ENCODE results near the gene LRRIQ4.

Gene LRRIQ4

DNA sequence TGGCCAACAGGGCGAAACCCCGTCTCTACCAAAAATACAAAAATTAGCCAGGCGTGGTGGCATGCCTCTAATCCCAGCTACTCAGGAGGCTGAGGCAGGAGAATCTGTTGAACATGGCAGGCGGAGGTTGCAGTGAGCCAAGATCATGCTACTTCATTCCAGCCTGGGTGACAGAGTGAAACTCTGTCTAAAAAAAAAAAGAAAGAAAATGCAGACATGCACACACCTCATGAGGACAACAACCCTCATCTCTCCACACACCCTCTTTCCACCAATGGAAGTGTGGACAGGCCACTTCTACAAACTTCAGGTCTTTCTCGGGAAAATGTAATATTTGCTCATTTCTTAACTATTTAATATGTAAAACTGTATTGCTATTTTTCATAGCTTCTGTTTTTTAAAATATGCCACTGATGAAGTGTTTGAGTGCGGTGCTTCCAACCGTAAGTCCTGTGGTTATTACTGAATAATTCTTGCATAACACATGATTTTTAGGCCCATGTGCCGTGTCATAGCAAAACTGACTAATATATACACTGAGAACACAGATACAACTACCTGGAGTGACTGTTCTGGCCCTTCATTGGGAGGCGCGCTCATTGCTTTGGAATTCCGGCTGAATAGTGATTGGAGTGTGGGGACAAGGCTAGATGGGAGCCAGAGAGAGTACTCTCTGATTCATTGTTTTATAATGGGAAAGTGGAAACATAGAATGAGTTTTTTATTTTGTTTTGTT, 34.0 kb downstream of the LRRIQ4 start:
- no peak overlapping the region for H3K9ac ChIP-seq
- no peak overlapping the region for H2AFZ ChIP-seq (ENCODE audit: low read depth)
- H3K4me3 ChIP-seq (IDR thresholded peaks at IDR 0.05; ENCODE audit: insufficient read depth, low read depth, low read length) = no peak overlapping the region
- H4K20me1 ChIP-seq (ENCODE audit: insufficient read depth) = no peaks in the 10 kb centered on the region
- H3K27me3 ChIP-seq (ENCODE audit: insufficient read depth, low read depth) = no peaks in the 10 kb centered on the region
- no peak overlapping the region for H3K27ac ChIP-seq
- no peaks in the 10 kb centered on the region for H3K36me3 ChIP-seq (ENCODE audit: insufficient read depth)
- no peaks in the 10 kb centered on the region for H3K4me1 ChIP-seq (ENCODE audit: low read depth, poor library complexity, severe bottlenecking)
- H3K79me2 ChIP-seq (ENCODE audit: insufficient read depth, low read depth) = no peaks in the 10 kb centered on the region
- H3K4me2 ChIP-seq = no peak overlapping the region
- TF ChIP-seq, protein P1, sequence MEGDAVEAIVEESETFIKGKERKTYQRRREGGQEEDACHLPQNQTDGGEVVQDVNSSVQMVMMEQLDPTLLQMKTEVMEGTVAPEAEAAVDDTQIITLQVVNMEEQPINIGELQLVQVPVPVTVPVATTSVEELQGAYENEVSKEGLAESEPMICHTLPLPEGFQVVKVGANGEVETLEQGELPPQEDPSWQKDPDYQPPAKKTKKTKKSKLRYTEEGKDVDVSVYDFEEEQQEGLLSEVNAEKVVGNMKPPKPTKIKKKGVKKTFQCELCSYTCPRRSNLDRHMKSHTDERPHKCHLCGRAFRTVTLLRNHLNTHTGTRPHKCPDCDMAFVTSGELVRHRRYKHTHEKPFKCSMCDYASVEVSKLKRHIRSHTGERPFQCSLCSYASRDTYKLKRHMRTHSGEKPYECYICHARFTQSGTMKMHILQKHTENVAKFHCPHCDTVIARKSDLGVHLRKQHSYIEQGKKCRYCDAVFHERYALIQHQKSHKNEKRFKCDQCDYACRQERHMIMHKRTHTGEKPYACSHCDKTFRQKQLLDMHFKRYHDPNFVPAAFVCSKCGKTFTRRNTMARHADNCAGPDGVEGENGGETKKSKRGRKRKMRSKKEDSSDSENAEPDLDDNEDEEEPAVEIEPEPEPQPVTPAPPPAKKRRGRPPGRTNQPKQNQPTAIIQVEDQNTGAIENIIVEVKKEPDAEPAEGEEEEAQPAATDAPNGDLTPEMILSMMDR (conservative IDR thresholded peaks at IDR 0.05; ENCODE audit: low read depth, low read length) = no peak

- TF ChIP-seq, protein P1 (conservative IDR thresholded peaks at IDR 0.05; ENCODE audit: low read depth, low read length) = no peak
- Histone ChIP-seq H3K79me2 (ENCODE audit: insufficient read depth, low read depth) (no peaks in the 10 kb centered on the region), H3K27ac (no peak overlapping the region), H3K36me3 (ENCODE audit: insufficient read depth) (no peaks in the 10 kb centered on the region), H3K4me2 (no peak overlapping the region), H3K9ac (no peak overlapping the region), H2AFZ (ENCODE audit: low read depth) (no peak overlapping the region), H4K20me1 (ENCODE audit: insufficient read depth) (no peaks in the 10 kb centered on the region), H3K27me3 (ENCODE audit: insufficient read depth, low read depth) (no peaks in the 10 kb centered on the region), H3K4me3 (IDR thresholded peaks at IDR 0.05; ENCODE audit: insufficient read depth, low read depth, low read length) (no peak overlapping the region), H3K4me1 (ENCODE audit: low read depth, poor library complexity, severe bottlenecking) (no peaks in the 10 kb centered on the region)
Measured at GRCh38 chr3:169847896-169848295, 35.2 kb downstream of the LRRIQ4 start.

- no peak overlapping the region for H2AFZ ChIP-seq (ENCODE audit: low read depth)
- TF ChIP-seq, protein P1 (conservative IDR thresholded peaks at IDR 0.05; ENCODE audit: low read depth, low read length) = no peak
Measured at GRCh38 chr3:169848741-169849140, 36.1 kb downstream of the LRRIQ4 start.

DNA sequence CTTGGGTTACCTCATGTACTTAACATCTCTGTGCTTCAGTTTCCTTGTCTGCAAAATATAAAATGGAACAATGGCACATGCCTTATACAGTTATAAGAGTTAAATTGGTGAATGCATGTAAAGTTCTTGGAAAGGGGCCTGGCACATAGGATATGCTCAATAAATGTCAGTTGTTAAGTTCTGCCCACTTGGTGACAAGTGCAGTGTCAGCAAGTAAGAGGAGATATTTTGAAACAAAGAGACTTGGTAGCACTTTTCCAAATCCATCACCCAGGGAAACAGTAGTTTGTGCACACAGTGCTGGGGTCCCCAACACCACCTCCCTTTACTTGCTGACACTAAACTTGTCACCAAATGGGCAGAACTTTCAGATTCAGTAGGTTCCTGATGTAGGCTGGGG, 37.9 kb downstream of the LRRIQ4 start:
- TF ChIP-seq, protein P1 (conservative IDR thresholded peaks at IDR 0.05; ENCODE audit: low read depth, low read length) = no peak
- Histone ChIP-seq H4K20me1 (ENCODE audit: insufficient read depth) (no peaks in the 10 kb centered on the region), H3K27me3 (ENCODE audit: insufficient read depth, low read depth) (no peaks in the 10 kb centered on the region), H3K36me3 (ENCODE audit: insufficient read depth) (no peaks in the 10 kb centered on the region), H3K4me1 (ENCODE audit: low read depth, poor library complexity, severe bottlenecking) (no peaks in the 10 kb centered on the region), H3K27ac (no peak overlapping the region), H2AFZ (ENCODE audit: low read depth) (no peak overlapping the region), H3K9ac (no peak overlapping the region), H3K4me3 (IDR thresholded peaks at IDR 0.05; ENCODE audit: insufficient read depth, low read depth, low read length) (no peak overlapping the region), H3K4me2 (no peak overlapping the region), H3K79me2 (ENCODE audit: insufficient read depth, low read depth) (no peaks in the 10 kb centered on the region)

More at GRCh38 chr3:169848741-169849140, 36.1 kb downstream of the LRRIQ4 start:
- H3K9ac ChIP-seq = no peak overlapping the region
- no peak overlapping the region for H3K4me2 ChIP-seq
- no peaks in the 10 kb centered on the region for H4K20me1 ChIP-seq (ENCODE audit: insufficient read depth)
- no peaks in the 10 kb centered on the region for H3K27me3 ChIP-seq (ENCODE audit: insufficient read depth, low read depth)
- H3K36me3 ChIP-seq (ENCODE audit: insufficient read depth) = no peaks in the 10 kb centered on the region
- H3K27ac ChIP-seq = no peak overlapping the region
- H3K4me3 ChIP-seq (IDR thresholded peaks at IDR 0.05; ENCODE audit: insufficient read depth, low read depth, low read length) = no peak overlapping the region
- no peaks in the 10 kb centered on the region for H3K79me2 ChIP-seq (ENCODE audit: insufficient read depth, low read depth)
- H3K4me1 ChIP-seq (ENCODE audit: low read depth, poor library complexity, severe bottlenecking) = no peaks in the 10 kb centered on the region
